Upper lobe of left lung (tissue), 6 donors: ENCODE measurements around the gene TAPBPL. TPM values are rescaled to one million over a fixed set of nuclear protein-coding genes. Genes with fewer than 3 reads are reported as not detected.

ENCODE experiments used
- ATAC-seq, 2 donors: fragments of 200-7000 bp; cut with Tn5 transposase; one replicate each; pipeline ENCODE4 v1.9.1; 2022; ENCODE audit warnings: mild to moderate bottlenecking in 2 of 2, moderate library complexity in 2 of 2; ENCODE audit not compliant: low FRiP score in 2 of 2
- DNase-seq, 2 donors: peaks; one replicate each; pipeline ENCODE4 v3.0.0-alpha.2; 2019 to 2020
- H3K27ac ChIP-seq, 4 donors: fragments of 200-600 bp; sonication (generic); one replicate each; pipeline ENCODE4 v1.5.1; 2016 to 2019
- H3K27me3 ChIP-seq, 4 donors: fragments of 200-600 bp; sonication (generic); one replicate each; pipeline ENCODE4 v1.5.1; 2017 to 2019
- H3K36me3 ChIP-seq, 4 donors: fragments of 200-600 bp; sonication (generic); one replicate each; pipeline ENCODE4 v1.5.1; 2016 to 2019
- H3K4me1 ChIP-seq, 4 donors: fragments of 200-600 bp; sonication (generic); one replicate each; pipeline ENCODE4 v1.5.1; 2018 to 2019
- H3K4me3 ChIP-seq, 4 donors: fragments of 200-600 bp; sonication (generic); one replicate each; pipeline ENCODE4 v1.5.1; 2017 to 2019; ENCODE audit warnings: mild to moderate bottlenecking in 2 of 4, moderate library complexity in 1 of 4
- H3K9me3 ChIP-seq, 4 donors: fragments of 200-600 bp; sonication (generic); one replicate each; pipeline ENCODE4 v1.5.1; 2018 to 2019
- CTCF ChIP-seq, 6 experiments: fragments of 450-650 bp in 4 of 6; fragments of 200-600 bp in 2 of 6; sonication (generic) in 2 of 6; IDR thresholded peaks; one replicate each; pipeline ENCODE4 v1.5.1; 2016 to 2019; ENCODE audit warnings: antibody characterized with exemption in 6 of 6
- EP300 ChIP-seq, 4 donors: sonication (generic); formaldehyde crosslinking; IDR thresholded peaks; one replicate each; pipeline ENCODE4 v1.5.1; 2017; ENCODE audit warnings: antibody characterized with exemption in 4 of 4, control low read depth in 2 of 4
- POLR2A ChIP-seq, 4 donors: fragments of 450-650 bp; IDR thresholded peaks; one replicate each; pipeline ENCODE4 v1.5.1; 2016 to 2017; ENCODE audit warnings: antibody characterized with exemption in 4 of 4, mild to moderate bottlenecking in 2 of 4
- POLR2AphosphoS5 ChIP-seq, 2 donors: sonication (generic); formaldehyde crosslinking; IDR thresholded peaks; one replicate each; pipeline ENCODE4 v1.5.1; 2017; ENCODE audit warnings: antibody characterized with exemption in 2 of 2
- WGBS, 2 donors: methylation state at CpG; one replicate each; pipeline ENCODE4 v1.1.5; 2017 to 2018; 5-methylcytosine and 5-hydroxymethylcytosine counted together
- total RNA-seq, 6 donors: library from RNA; depleted of rRNA in 4 of 6; stranded (reverse); fragments of >200 nt in 4 of 6; gene quantifications; one replicate each; pipeline versions ENCODE4 v1.1.0 to v1.2.1, GENCODE V29; 2016 to 2021
- donor health status: DM: no; HTN: no; CAD: no; lungs with moderate emphysema.
- donor health status: DM: no; HTN: yes; CAD: no; lungs with severe emphysema.

The TAPBPL gene
- total RNA-seq, 6 donors from 2014 or later: 32.6 to 71.5 (median 46.9) TPM

- Histone ChIP-seq H3K9me3 (no peaks in the 10 kb centered on the region), H3K36me3 (no peaks in the 10 kb centered on the region), H3K27me3 (no peaks in the 10 kb centered on the region), H3K4me3 (no peak overlapping the region), H3K4me1 (peaks cover 17 to 22% (median 21%) of the 10 kb centered on the region in 4 donors), H3K27ac (peak overlapping the region in 1 of 4 donors; percentile 17)
- WGBS, 2 donors: 82 to 85% methylated on average over 3 of the region's 3 CpGs
- no peak for ATAC-seq
- TF ChIP-seq CTCF (IDR thresholded peaks at IDR 0.05) (no peak), POLR2A (IDR thresholded peaks at IDR 0.05) (no peak), EP300 (IDR thresholded peaks at IDR 0.05) (no peak), POLR2AphosphoS5 (IDR thresholded peaks at IDR 0.05) (no peak)
- no peak for DNase-seq
These were observed 23.5 kb upstream of the TAPBPL start for GRCh38 chr12:6428326-6428725.

GRCh38 chr12:6430124-6430989 lies 21.5 kb upstream of the TAPBPL start:
- TF ChIP-seq POLR2A (IDR thresholded peaks at IDR 0.05) (peak in 1 of 4 donors; percentile 25), POLR2AphosphoS5 (IDR thresholded peaks at IDR 0.05) (peak; percentile 79 to 89), EP300 (IDR thresholded peaks at IDR 0.05) (peak in 3 of 4 donors; percentile 35 to 95 (median 42)), CTCF (IDR thresholded peaks at IDR 0.05) (peak in 2 of 6 experiments; percentile 23 to 39)
- no peaks in the 10 kb centered on the region for H3K36me3 ChIP-seq
- peak overlapping the region; percentile 71 to 86 (median 76) for H3K27ac ChIP-seq
- DNase-seq (peak in 1 of 2 donors; percentile 93), ATAC-seq (peak; percentile 93 to 95)
- H3K27me3 ChIP-seq: no peaks in the 10 kb centered on the region
- peaks cover 10 to 15% (median 14%) of the 10 kb centered on the region in 4 donors for H3K4me1 ChIP-seq
- 18 to 20% methylated on average over 19 of the region's 19 CpGs for WGBS, 2 donors
- H3K4me3 ChIP-seq: peak overlapping the region in 3 of 4 donors; percentile 5 to 29 (median 16)
- no peaks in the 10 kb centered on the region for H3K9me3 ChIP-seq

GRCh38 chr12:6432991-6433390 lies 18.9 kb upstream of the TAPBPL start:
- TF ChIP-seq POLR2A (IDR thresholded peaks at IDR 0.05) (no peak), POLR2AphosphoS5 (IDR thresholded peaks at IDR 0.05) (no peak)
- WGBS, 2 donors: 72 to 74% methylated on average over 5 of the region's 5 CpGs
- H3K9me3 ChIP-seq: no peaks in the 10 kb centered on the region
- H3K27me3 ChIP-seq: no peaks in the 10 kb centered on the region
- H3K27ac ChIP-seq: no peak overlapping the region
- H3K4me1 ChIP-seq: peaks cover 10 to 15% (median 14%) of the 10 kb centered on the region in 4 donors
- H3K36me3 ChIP-seq: no peaks in the 10 kb centered on the region
- ATAC-seq (no peak), DNase-seq (no peak)
- no peak overlapping the region for H3K4me3 ChIP-seq

GRCh38 chr12:6434205-6435140 lies 17.4 kb upstream of the TAPBPL start:
- 84 to 86% methylated on average over 15 to 17 of the region's 17 CpGs for WGBS, 2 donors
- H3K9me3 ChIP-seq: no peaks in the 10 kb centered on the region
- no peaks in the 10 kb centered on the region for H3K36me3 ChIP-seq
- H3K27ac ChIP-seq: no peak overlapping the region
- DNase-seq (no peak), ATAC-seq (no peak)
- TF ChIP-seq POLR2A (IDR thresholded peaks at IDR 0.05): no peak
- no peak for TF ChIP-seq CTCF (IDR thresholded peaks at IDR 0.05)
- TF ChIP-seq EP300 (IDR thresholded peaks at IDR 0.05): no peak
- no peak for TF ChIP-seq POLR2AphosphoS5 (IDR thresholded peaks at IDR 0.05)
- H3K4me3 ChIP-seq: no peak overlapping the region
- peaks cover 10 to 15% (median 14%) of the 10 kb centered on the region in 4 donors for H3K4me1 ChIP-seq
- no peaks in the 10 kb centered on the region for H3K27me3 ChIP-seq
